ENCODE measurements around the gene PHLPP1.

The PHLPP1 gene

GRCh38 chr18:62744076-62744968, 29.0 kb downstream of the PHLPP1 start:
- no peak for DNase-seq (ENCODE audit: low read depth)

GRCh38 chr18:62745089-62745751, 29.9 kb downstream of the PHLPP1 start:
- no peak for DNase-seq (ENCODE audit: low read depth)

GRCh38 chr18:62749389-62749788, 34.0 kb downstream of the PHLPP1 start:
- no peak for DNase-seq (ENCODE audit: low read depth)

GRCh38 chr18:62751341-62751821, 36.0 kb downstream of the PHLPP1 start:
- no peak for DNase-seq (ENCODE audit: low read depth)

GRCh38 chr18:62751977-62752376, 36.6 kb downstream of the PHLPP1 start:
- no peak for DNase-seq (ENCODE audit: low read depth)

GRCh38 chr18:62754026-62754425, 38.7 kb downstream of the PHLPP1 start:
- DNase-seq (ENCODE audit: low read depth), result no peak

- DNase-seq (ENCODE audit: low read depth), result no peak
Observed at GRCh38 chr18:62755454-62755853, 40.1 kb downstream of the PHLPP1 start.

GRCh38 chr18:62755946-62756345, 40.6 kb downstream of the PHLPP1 start:
- no peak for DNase-seq (ENCODE audit: low read depth)

- no peak for DNase-seq (ENCODE audit: low read depth)
Observed at GRCh38 chr18:62757399-62758010, 42.2 kb downstream of the PHLPP1 start.

GRCh38 chr18:62758591-62758990, 43.2 kb downstream of the PHLPP1 start:
- DNase-seq (ENCODE audit: low read depth), result no peak

- DNase-seq (ENCODE audit: low read depth), result no peak
Observed at GRCh38 chr18:62759704-62760402, 44.5 kb downstream of the PHLPP1 start.

- no peak for DNase-seq (ENCODE audit: low read depth)
Observed at GRCh38 chr18:62760403-62760734, 45.0 kb downstream of the PHLPP1 start.

- no peak for DNase-seq (ENCODE audit: low read depth)
Observed at GRCh38 chr18:62763101-62763521, 47.8 kb downstream of the PHLPP1 start.

- DNase-seq (ENCODE audit: low read depth), result no peak
Observed at GRCh38 chr18:62766266-62766665, 50.9 kb downstream of the PHLPP1 start.

- DNase-seq (ENCODE audit: low read depth), result peak; percentile 47
Observed at GRCh38 chr18:62767321-62767720, 52.0 kb downstream of the PHLPP1 start.

- no peak for DNase-seq (ENCODE audit: low read depth)
Observed at GRCh38 chr18:62767836-62768557, 52.7 kb downstream of the PHLPP1 start.

- no peak for DNase-seq (ENCODE audit: low read depth)
Observed at GRCh38 chr18:62768558-62768943, 53.2 kb downstream of the PHLPP1 start.

GRCh38 chr18:62769216-62769615, 53.9 kb downstream of the PHLPP1 start:
- DNase-seq (ENCODE audit: low read depth), result no peak

GRCh38 chr18:62771494-62772270, 56.3 kb downstream of the PHLPP1 start:
- DNase-seq (ENCODE audit: low read depth), result no peak

GRCh38 chr18:62772860-62773584, 57.7 kb downstream of the PHLPP1 start:
- no peak for DNase-seq (ENCODE audit: low read depth)
